K562 (cell line): Measurements from ENCODE around the gene COL4A1. TPM values are rescaled to one million over a fixed set of nuclear protein-coding genes. Genes with fewer than 3 reads are reported as not detected.

ENCODE experiments used
- ATAC-seq: fragments of 200-7000 bp; cut with Tn5 transposase; 3 replicates; pipeline ENCODE4 v1.9.1; 2020; ENCODE audit warnings: moderate library complexity
- BruUV-seq: library from RNA; stranded (reverse); fragments of 400-500 nt; replicated peaks from 2 replicates; lab custom pipeline; 2021; lab: Mats Ljungman, UMichigan
- CTCF ChIA-PET: fragments of 300-600 bp; formaldehyde crosslinking; extraction: SDS; loops from one replicate; lab custom pipeline; 2021; ENCODE audit warnings: low intra/inter-chr PET ratio; lab: Yijun Ruan, JAX
- POLR2A ChIA-PET: fragments of 300-600, 350-650 bp; sonication (Branson Sonifier 250); formaldehyde crosslinking; extraction: SDS; loops from one replicate; lab custom pipeline; 2021; ENCODE audit warnings: antibody characterized with exemption, inconsistent platforms; lab: Yijun Ruan, JAX
- DNase-seq, 4 experiments: peaks; one replicate each; pipeline versions ENCODE4 v3.0.0 to v3.0.0-alpha.2; 2011 to 2018; ENCODE audit warnings: low spot score in 3 of 4, mixed read lengths in 3 of 4; ENCODE audit errors: extremely low read depth in 1 of 4
- FAIRE-seq: peaks from 2 replicates; lab custom pipeline; 2011; peaks lifted over from hg19 to GRCh38; lab: Jason Lieb, UNC
- H2AFZ ChIP-seq: 2 replicates; pipeline ENCODE4 v1.6.0; 2011; ENCODE audit warnings: low read depth, low read length, control low read depth, inconsistent platforms
- H3K27ac ChIP-seq: fragments of 200-600 bp; 3 replicates; pipeline ENCODE4 v1.8.0; 2011; ENCODE audit warnings: low read depth, mild to moderate bottlenecking, control low read depth, inconsistent platforms, low read length, moderate library complexity, mixed read lengths; ENCODE audit errors: extremely low read depth
- H3K27me3 ChIP-seq, 2 experiments: fragments of 300-600 bp in 1 of 2; 2 replicates in 1 of 2; 3 replicates in 1 of 2; pipeline versions ENCODE4 v1.6.0 to v1.8.0; 2011; ENCODE audit warnings: inconsistent platforms in 2 of 2, low read length in 2 of 2, mild to moderate bottlenecking in 1 of 2, mixed read lengths in 1 of 2, moderate library complexity in 1 of 2; ENCODE audit not compliant: control insufficient read depth in 2 of 2, insufficient read depth in 2 of 2
- H3K36me3 ChIP-seq: fragments of 300-600 bp; 3 replicates; pipeline ENCODE4 v1.8.0; 2011; ENCODE audit warnings: mild to moderate bottlenecking, low read length, inconsistent platforms; ENCODE audit not compliant: control insufficient read depth, insufficient read depth
- H3K4me1 ChIP-seq, 2 experiments: fragments of 200-600 bp in 1 of 2; replicated peaks in 1 of 2; 2 replicates in 1 of 2; 3 replicates in 1 of 2; pipeline versions ENCODE4 v1.5.1 to v1.8.0; 2011; ENCODE audit warnings: inconsistent platforms in 2 of 2, low read length in 2 of 2, mild to moderate bottlenecking in 1 of 2, mixed read lengths in 1 of 2, moderate library complexity in 1 of 2; ENCODE audit not compliant: control insufficient read depth in 2 of 2, insufficient read depth in 2 of 2
- H3K4me2 ChIP-seq: 2 replicates; pipeline ENCODE4 v1.6.1; 2011; ENCODE audit warnings: low read length, control low read depth, inconsistent platforms, mixed read lengths; ENCODE audit not compliant: insufficient read depth
- H3K4me3 ChIP-seq: fragments of 200-600 bp; sonication (generic), shearing (Covaris generic); 2 replicates; pipeline ENCODE4 v1.5.1; 2016; ENCODE audit warnings: control low read depth, inconsistent platforms
- H3K79me2 ChIP-seq: fragments of 200-600 bp; 3 replicates; pipeline ENCODE4 v1.8.0; 2011; ENCODE audit warnings: low read length, inconsistent platforms; ENCODE audit not compliant: control insufficient read depth, insufficient read depth
- H3K9ac ChIP-seq, 2 experiments: 2 replicates each; pipeline versions ENCODE4 v1.6.0 to v1.6.1; 2011; ENCODE audit warnings: low read depth in 2 of 2, low read length in 2 of 2, control low read depth in 1 of 2, inconsistent platforms in 1 of 2, mild to moderate bottlenecking in 1 of 2, mixed read lengths in 1 of 2; ENCODE audit not compliant: insufficient read depth in 1 of 2
- H3K9me1 ChIP-seq: one replicate; pipeline ENCODE4 v1.6.0; 2011; ENCODE audit warnings: inconsistent platforms, mild to moderate bottlenecking, low read length, moderate library complexity; ENCODE audit not compliant: control insufficient read depth, insufficient read depth
- H3K9me3 ChIP-seq: replicated peaks from 2 replicates; pipeline ENCODE4 v1.5.1; 2011; ENCODE audit warnings: low read depth, low read length, inconsistent platforms; ENCODE audit not compliant: control insufficient read depth, insufficient read depth
- H4K20me1 ChIP-seq: replicated peaks from 2 replicates; pipeline ENCODE4 v1.6.1; 2011; ENCODE audit warnings: low read length, inconsistent platforms, mixed read lengths; ENCODE audit not compliant: control insufficient read depth, insufficient read depth
- BRD9 ChIP-seq: fragments of 450-650 bp; IDR thresholded peaks from 2 replicates; pipeline ENCODE4 v1.6.1; 2018; ENCODE audit warnings: low read depth; ENCODE audit not compliant: partially characterized antibody
- HDAC6 ChIP-seq: IDR thresholded peaks from 2 replicates; pipeline ENCODE4 v1.6.1; 2012; ENCODE audit warnings: low read depth, mild to moderate bottlenecking, control low read depth, inconsistent platforms, low read length, moderate library complexity
- MTA1 ChIP-seq: fragments of 450-650 bp; IDR thresholded peaks from 2 replicates; pipeline ENCODE4 v1.6.1; 2017; ENCODE audit warnings: borderline replicate concordance
- RFX7 ChIP-seq: fragments of 250-450 bp; sonication (Bioruptor Pico); IDR thresholded peaks from 2 replicates; pipeline ENCODE4 v1.5.1; 2021; ENCODE audit warnings: mild to moderate bottlenecking
- SMAD1 ChIP-seq: fragments of 150-350 bp; IDR thresholded peaks from 2 replicates; pipeline ENCODE4 v1.6.1; 2014; ENCODE audit warnings: low read length, low read depth; ENCODE audit not compliant: partially characterized antibody
- STAT5A ChIP-seq: IDR thresholded peaks from 2 replicates; pipeline ENCODE4 v1.6.1; 2012; ENCODE audit warnings: low read length, inconsistent platforms, borderline replicate concordance
- TFE3 ChIP-seq: fragments of 450-650 bp; formaldehyde crosslinking; IDR thresholded peaks from 2 replicates; pipeline ENCODE4 v1.4.0; 2020; ENCODE audit warnings: mild to moderate bottlenecking, mixed read lengths
- TRIM28 ChIP-seq: fragments of 450-650 bp; IDR thresholded peaks from 2 replicates; pipeline ENCODE4 v1.6.1; 2017
- ZBTB34 ChIP-seq: fragments of 250-450 bp; sonication (Bioruptor Pico); IDR thresholded peaks from 2 replicates; pipeline ENCODE4 v1.8.0; 2021; ENCODE audit warnings: mild to moderate bottlenecking, moderate library complexity
- ZBTB5 ChIP-seq: fragments of 450-650 bp; IDR thresholded peaks from 2 replicates; pipeline ENCODE4 v1.6.1; 2017; ENCODE audit warnings: antibody characterized with exemption
- ZBTB9 ChIP-seq: fragments of 450-650 bp; formaldehyde crosslinking; IDR thresholded peaks from 2 replicates; pipeline ENCODE4 v1.4.0; 2020; ENCODE audit warnings: mild to moderate bottlenecking, moderate library complexity
- ZNF274 ChIP-seq: IDR thresholded peaks from 2 replicates; pipeline ENCODE4 v1.6.1; 2011; ENCODE audit warnings: low read depth, mild to moderate bottlenecking, low read length, moderate library complexity, borderline replicate concordance
- ZNF57 ChIP-seq: fragments of 450-650 bp; formaldehyde crosslinking; IDR thresholded peaks from 2 replicates; pipeline ENCODE4 v1.4.0; 2020; ENCODE audit warnings: mild to moderate bottlenecking, moderate library complexity
- ZNF639 ChIP-seq, 2 experiments: fragments of 200-800 bp in 1 of 2; sonication (Bioruptor generic) in 1 of 2; sonication (generic) in 1 of 2; formaldehyde crosslinking in 1 of 2; IDR thresholded peaks in 1 of 2; conservative IDR thresholded peaks in 1 of 2; 2 replicates each; pipeline versions ENCODE4 v1.5.0 to v1.6.1; 2016 to 2020; ENCODE audit warnings: missing compliant biosample characterization in 1 of 2, missing genetic modification characterization in 1 of 2, missing genetic modification reagents in 1 of 2
- WGBS: fragments of 100-300 bp; shearing (Covaris generic); methylation state at CpG from one replicate; pipeline ENCODE4 v1.1.6; 2016; ENCODE audit warnings: low coverage, mixed read lengths; ENCODE audit not compliant: insufficient coverage; ENCODE audit errors: missing lambda C conversion rate; 5-methylcytosine and 5-hydroxymethylcytosine counted together
- in situ Hi-C: fragments of 300-500 bp; cut with MboI; formaldehyde crosslinking; loops from 4 replicates; pipeline ENCODE4 v1.15.0; 2018; ENCODE audit warnings: inconsistent platforms, mixed read lengths
- intact Hi-C: fragments of 100-400 bp; cut with micrococcal nuclease; formaldehyde crosslinking; loops from 2 replicates; pipeline ENCODE4 v1.14.2; 2022
- polyA plus RNA-seq, 8 experiments: library from polyadenylated mRNA; depleted of rRNA in 4 of 8; stranded (reverse) in 5 of 8; unstranded in 3 of 8; fragments of >200 nt; fragmentation: Nextera tagmentation in 2 of 8; fragmentation: Illumina TruSeq in 1 of 8; extraction: Ambion mirVana in 2 of 8; extraction: Trizol in 1 of 8; gene quantifications; 2 replicates each; pipeline versions ENCODE4 v1.2.1 to v1.2.3, GENCODE V29; 2011 to 2014; ENCODE audit warnings: inconsistent platforms in 1 of 8, missing spikeins in 1 of 8
- total RNA-seq, 7 experiments: library from RNA; depleted of rRNA in 6 of 7; stranded (reverse); fragments of >200 nt in 6 of 7; fragmentation: Illumina TruSeq in 2 of 7; extraction: Trizol in 2 of 7; gene quantifications; 2 replicates each; pipeline versions ENCODE4 v1.2.1 to v1.2.3, GENCODE V29; 2011 to 2021; ENCODE audit warnings: low replicate concordance in 1 of 7

COL4A1 gene
- total and polyA plus RNA-seq, 9 of the 15 experiments (the other 6 are each of a cell fraction or from before 2014, with no cell fraction given): 0.35 TPM; not detected in 8

- ATAC-seq (no peak), FAIRE-seq (no peak), DNase-seq (no peak)
- in situ Hi-C loops: no loop called here
- H3K79me2 ChIP-seq: no peaks in the 10 kb centered on the region
- no peaks in the 10 kb centered on the region for H3K9me1 ChIP-seq
- H4K20me1 ChIP-seq: no peaks in the 10 kb centered on the region
- intact Hi-C loops: no loop called here
- no TSS peak for BruUV-seq
- no peaks in the 10 kb centered on the region for H3K9me3 ChIP-seq
- ChIA-PET POLR2A (no interaction called here), CTCF (no interaction called here)
- no peak overlapping the region for H3K4me2 ChIP-seq
- WGBS: 0% methylated on average over 3 of the region's 3 CpGs
- no peaks in the 10 kb centered on the region for H3K36me3 ChIP-seq
- no peak overlapping the region for H3K9ac ChIP-seq
- peaks cover 0 to 11% of the 10 kb centered on the region in 2 experiments; a peak in 2 of 5 replicates for H3K27me3 ChIP-seq
- H2AFZ ChIP-seq: no peak overlapping the region
- no peak overlapping the region for H3K27ac ChIP-seq
- H3K4me3 ChIP-seq: no peak overlapping the region
- H3K4me1 ChIP-seq: peaks cover 2 to 9% of the 10 kb centered on the region in 2 experiments; a peak in 3 of 5 replicates
- TF ChIP-seq TFE3 (CRISPR knock-in tag) (no peak), ZBTB34 (CRISPR knock-in tag) (no peak), RFX7 (no peak), MTA1 (no peak), SMAD1 (no peak), ZNF57 (no peak), ZBTB5 (no peak), ZBTB9 (no peak), TRIM28 (no peak), ZNF639 (CRISPR knock-in tag; conservative IDR thresholded peaks at IDR 0.05 in 1 of 2, IDR thresholded peaks at IDR 0.05 in 1 of 2) (no peak), HDAC6 (no peak), STAT5A (no peak), ZNF274 (no peak), BRD9 (no peak)
Observed at GRCh38 chr13:110140099-110140498, 166.9 kb downstream of the COL4A1 start.
